Measurements from ENCODE around the gene PRPF38B.

Gene PRPF38B

GRCh38 chr1:108717774-108718316 lies 25.7 kb downstream of the PRPF38B start:
- no peak for DNase-seq (ENCODE audit: low read depth in 2 of 2)

GRCh38 chr1:108718927-108719655 lies 27.0 kb downstream of the PRPF38B start:
- DNase-seq (ENCODE audit: low read depth in 2 of 2), result no peak

- DNase-seq (ENCODE audit: low read depth in 2 of 2), result no peak
Observed at GRCh38 chr1:108719656-108720435, 27.7 kb downstream of the PRPF38B start.

- DNase-seq (ENCODE audit: low read depth in 2 of 2), result no peak
Observed at GRCh38 chr1:108722292-108722691, 30.2 kb downstream of the PRPF38B start.

- no peak for DNase-seq (ENCODE audit: low read depth in 2 of 2)
Observed at GRCh38 chr1:108725906-108726305, 33.8 kb downstream of the PRPF38B start.

- DNase-seq (ENCODE audit: low read depth in 2 of 2), result no peak
Observed at GRCh38 chr1:108728327-108728923, 36.3 kb downstream of the PRPF38B start.

GRCh38 chr1:108729481-108729880 lies 37.4 kb downstream of the PRPF38B start:
- no peak for DNase-seq (ENCODE audit: low read depth in 2 of 2)

- DNase-seq (ENCODE audit: low read depth in 2 of 2), result no peak
Observed at GRCh38 chr1:108732398-108732797, 40.3 kb downstream of the PRPF38B start.

GRCh38 chr1:108734171-108734865 lies 42.2 kb downstream of the PRPF38B start:
- no peak for DNase-seq (ENCODE audit: low read depth in 2 of 2)

- no peak for DNase-seq (ENCODE audit: low read depth in 2 of 2)
Observed at GRCh38 chr1:108742253-108742652, 50.1 kb downstream of the PRPF38B start.

- DNase-seq (ENCODE audit: low read depth in 2 of 2), result no peak
Observed at GRCh38 chr1:108745980-108746381, 53.9 kb downstream of the PRPF38B start.

- peak; percentile 100 for DNase-seq (ENCODE audit: low read depth in 2 of 2)
Observed at GRCh38 chr1:108746382-108747170, 54.5 kb downstream of the PRPF38B start, which contains the start of gene STXBP3. STXBP3 (plus strand) TSS chr1:108746674; CDS start chr1:108746738, 64 bp downstream.

GRCh38 chr1:108747171-108747850 lies 55.2 kb downstream of the PRPF38B start:
- peak; percentile 11 to 16 for DNase-seq (ENCODE audit: low read depth in 2 of 2)

- no peak for DNase-seq (ENCODE audit: low read depth in 2 of 2)
Observed at GRCh38 chr1:108747898-108748297, 55.8 kb downstream of the PRPF38B start.

GRCh38 chr1:108749081-108749480 lies 57.0 kb downstream of the PRPF38B start:
- no peak for DNase-seq (ENCODE audit: low read depth in 2 of 2)

GRCh38 chr1:108750476-108751181 lies 58.5 kb downstream of the PRPF38B start:
- no peak for DNase-seq (ENCODE audit: low read depth in 2 of 2)
